PC-9 (cell line): Measurements from ENCODE around the gene PUS1.
"Not testable (repeated sequence)": the region's sequence is repeated elsewhere in the genome, so short reads cannot be mapped to it uniquely, and the experiment has no call there.

Source experiments
- CTCF ChIP-seq: fragments of 200-600 bp; sonication (generic); conservative IDR thresholded peaks from 2 replicates; pipeline ENCODE4 v1.6.1; 2017; ENCODE audit warnings: mixed run types, antibody characterized with exemption, mild to moderate bottlenecking, moderate library complexity
- EZH2 ChIP-seq: fragments of 200-600 bp; sonication (generic); IDR thresholded peaks from 2 replicates; pipeline ENCODE4 v1.8.0; 2017; ENCODE audit warnings: antibody characterized with exemption, low read depth

GRCh38 chr12:131885076-131885475, 44.0 kb upstream of the PUS1 start:
- TF ChIP-seq CTCF, EZH2: not testable (repeated sequence)
